PC-9 (cell line): ENCODE measurements around the gene ADORA3. TPM values are rescaled to one million over a fixed set of nuclear protein-coding genes. Genes with fewer than 3 reads are reported as not detected.

ENCODE experiments used
- BruUV-seq: library from RNA; stranded (reverse); fragments of 400-500 nt; replicated peaks from 2 replicates; lab custom pipeline; 2021; lab: Mats Ljungman, UMichigan
- CTCF ChIA-PET: fragments of 300-600 bp; sonication (Branson Sonifier 250); formaldehyde crosslinking; loops from one replicate; lab custom pipeline; 2022; ENCODE audit warnings: antibody characterized with exemption; lab: Charles Lee
- POLR2A ChIA-PET: fragments of 300-600 bp; sonication (Branson Sonifier 250); formaldehyde crosslinking; loops from one replicate; lab custom pipeline; 2022; ENCODE audit warnings: antibody characterized with exemption; ENCODE audit not compliant: unreplicated experiment; lab: Charles Lee
- DNase-seq, 2 experiments: peaks; one replicate each; pipeline versions ENCODE4 v3.0.0 to v3.0.0-alpha.2; 2015 to 2022; ENCODE audit warnings: mixed read lengths in 1 of 2
- H2AFZ ChIP-seq: fragments of 200-600 bp; sonication (generic); 2 replicates; pipeline ENCODE4 v1.8.1; 2017; ENCODE audit warnings: antibody characterized with exemption
- H3F3A ChIP-seq: fragments of 200-600 bp; sonication (generic); 2 replicates; pipeline ENCODE4 v1.8.1; 2017; ENCODE audit warnings: antibody characterized with exemption, mild to moderate bottlenecking, low read depth; ENCODE audit not compliant: insufficient read depth
- H3K27ac ChIP-seq: fragments of 200-600 bp; sonication (generic); 2 replicates; pipeline ENCODE4 v1.6.1; 2016; ENCODE audit warnings: mixed run types
- H3K27me3 ChIP-seq: fragments of 200-600 bp; sonication (generic); 2 replicates; pipeline ENCODE4 v1.6.1; 2016; ENCODE audit warnings: low read depth, mixed run types; ENCODE audit not compliant: insufficient read depth
- H3K36me3 ChIP-seq: fragments of 200-600 bp; sonication (generic); 2 replicates; pipeline ENCODE4 v1.6.1; 2016; ENCODE audit warnings: low read depth, mixed run types
- H3K4me1 ChIP-seq: fragments of 200-600 bp; sonication (generic); replicated peaks from 2 replicates; pipeline ENCODE4 v1.6.1; 2016; ENCODE audit warnings: mixed run types; ENCODE audit not compliant: insufficient read depth
- H3K4me2 ChIP-seq: fragments of 200-600 bp; sonication (generic); 2 replicates; pipeline ENCODE4 v1.6.1; 2017; ENCODE audit warnings: mixed run types
- H3K4me3 ChIP-seq: fragments of 200-600 bp; sonication (generic); 2 replicates; pipeline ENCODE4 v1.6.1; 2016; ENCODE audit warnings: mixed run types
- H3K79me2 ChIP-seq: fragments of 200-600 bp; sonication (generic); 2 replicates; pipeline ENCODE4 v1.6.1; 2017; ENCODE audit warnings: low read depth, mixed run types
- H3K9me2 ChIP-seq: fragments of 200-600 bp; sonication (generic); 2 replicates; pipeline ENCODE4 v1.8.1; 2017; ENCODE audit warnings: mild to moderate bottlenecking; ENCODE audit not compliant: insufficient read depth
- H3K9me3 ChIP-seq: fragments of 200-600 bp; sonication (generic); 2 replicates; pipeline ENCODE4 v1.8.1; 2016; ENCODE audit warnings: low read depth; ENCODE audit not compliant: insufficient read depth
- H4K20me1 ChIP-seq: fragments of 200-600 bp; sonication (generic); 2 replicates; pipeline ENCODE4 v1.8.1; 2017; ENCODE audit not compliant: insufficient read depth
- EZH2 ChIP-seq: fragments of 200-600 bp; sonication (generic); IDR thresholded peaks from 2 replicates; pipeline ENCODE4 v1.8.0; 2017; ENCODE audit warnings: antibody characterized with exemption, low read depth
- intact Hi-C: fragments of 100-400 bp; cut with micrococcal nuclease; formaldehyde crosslinking; loops from one replicate; pipeline ENCODE4 v1.10.0; 2022; ENCODE audit not compliant: unreplicated experiment
- total RNA-seq: library from RNA; stranded (reverse); gene quantifications from 2 replicates; pipeline ENCODE4 v1.2.3, GENCODE V29; 2021
- TF ChIP-seq, protein P1 (sequence below): fragments of 200-600 bp; sonication (generic); conservative IDR thresholded peaks from 2 replicates; pipeline ENCODE4 v1.6.1; 2017; ENCODE audit warnings: mixed run types, antibody characterized with exemption, mild to moderate bottlenecking, moderate library complexity

Gene ADORA3
- total RNA-seq, 1 experiment from 2014 or later: not detected

DNA sequence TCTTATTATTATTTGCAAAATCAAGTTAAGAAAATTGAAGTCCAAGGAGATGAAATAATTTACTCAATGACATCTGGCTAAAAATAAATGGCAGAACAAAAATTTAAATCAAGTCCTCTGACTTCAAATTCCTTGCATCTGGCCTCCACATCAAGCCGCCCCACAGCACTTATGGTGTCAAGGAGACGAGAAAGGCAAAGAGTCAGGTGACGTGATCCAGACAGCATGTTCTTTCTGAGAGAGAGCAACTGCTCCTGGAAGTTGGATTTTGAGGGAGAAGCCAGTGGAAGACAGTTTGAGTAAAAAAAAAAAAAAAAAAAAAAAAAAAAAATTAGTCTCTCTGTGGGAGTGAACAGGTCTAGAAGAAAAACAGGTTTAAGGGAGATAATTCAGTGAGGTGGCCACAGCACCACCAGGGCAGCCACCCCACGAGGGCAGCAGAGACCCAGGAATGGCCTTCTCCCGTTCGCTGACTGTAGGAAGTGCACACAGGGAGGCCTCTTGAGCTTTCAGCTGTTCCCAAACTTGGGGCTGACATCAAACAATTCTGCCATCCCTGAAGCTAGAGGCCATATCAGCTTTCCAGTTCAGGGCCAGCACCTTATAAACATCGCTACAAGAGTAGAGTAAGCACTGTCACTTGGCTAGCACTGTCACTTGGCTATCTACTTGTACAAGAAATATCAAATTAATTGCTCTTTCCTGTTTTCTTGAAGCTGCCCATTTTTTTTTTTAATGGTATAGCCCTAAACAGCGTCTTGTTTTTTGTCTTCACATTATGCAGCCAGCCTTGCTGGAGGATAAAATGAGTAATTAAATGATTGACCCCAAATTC, 21.8 kb downstream of the ADORA3 start:
- Histone ChIP-seq H3K9me2 (no peaks in the 10 kb centered on the region), H3K4me2 (no peak overlapping the region), H3F3A (no peaks in the 10 kb centered on the region), H3K4me3 (no peak overlapping the region), H3K36me3 (no peaks in the 10 kb centered on the region), H3K27me3 (no peaks in the 10 kb centered on the region), H3K27ac (no peak overlapping the region), H2AFZ (no peak overlapping the region), H4K20me1 (no peaks in the 10 kb centered on the region), H3K9me3 (no peaks in the 10 kb centered on the region), H3K4me1 (peaks cover 7% of the 10 kb centered on the region; the same call in 1 of the 2 replicates), H3K79me2 (no peaks in the 10 kb centered on the region)
- CTCF ChIA-PET: interaction anchor here (0.5 to 1.6 kb wide), 11 partner anchors 26 to 1030 kb away, joined by 3 to 13 read pairs (median 6); no protein-coding TSS in a partner anchor
- DNase-seq: peak; percentile 80 to 81
- POLR2A ChIA-PET: no interaction called here
- no peak for TF ChIP-seq EZH2
- TF ChIP-seq, protein P1, sequence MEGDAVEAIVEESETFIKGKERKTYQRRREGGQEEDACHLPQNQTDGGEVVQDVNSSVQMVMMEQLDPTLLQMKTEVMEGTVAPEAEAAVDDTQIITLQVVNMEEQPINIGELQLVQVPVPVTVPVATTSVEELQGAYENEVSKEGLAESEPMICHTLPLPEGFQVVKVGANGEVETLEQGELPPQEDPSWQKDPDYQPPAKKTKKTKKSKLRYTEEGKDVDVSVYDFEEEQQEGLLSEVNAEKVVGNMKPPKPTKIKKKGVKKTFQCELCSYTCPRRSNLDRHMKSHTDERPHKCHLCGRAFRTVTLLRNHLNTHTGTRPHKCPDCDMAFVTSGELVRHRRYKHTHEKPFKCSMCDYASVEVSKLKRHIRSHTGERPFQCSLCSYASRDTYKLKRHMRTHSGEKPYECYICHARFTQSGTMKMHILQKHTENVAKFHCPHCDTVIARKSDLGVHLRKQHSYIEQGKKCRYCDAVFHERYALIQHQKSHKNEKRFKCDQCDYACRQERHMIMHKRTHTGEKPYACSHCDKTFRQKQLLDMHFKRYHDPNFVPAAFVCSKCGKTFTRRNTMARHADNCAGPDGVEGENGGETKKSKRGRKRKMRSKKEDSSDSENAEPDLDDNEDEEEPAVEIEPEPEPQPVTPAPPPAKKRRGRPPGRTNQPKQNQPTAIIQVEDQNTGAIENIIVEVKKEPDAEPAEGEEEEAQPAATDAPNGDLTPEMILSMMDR: peak; percentile 86
- BruUV-seq: no TSS peak
- intact Hi-C loops: loop anchor here (1.0 to 10.0 kb wide), 5 partner anchors 175 to 883 kb away; partner anchors contain the start of gene DDX20

DNA sequence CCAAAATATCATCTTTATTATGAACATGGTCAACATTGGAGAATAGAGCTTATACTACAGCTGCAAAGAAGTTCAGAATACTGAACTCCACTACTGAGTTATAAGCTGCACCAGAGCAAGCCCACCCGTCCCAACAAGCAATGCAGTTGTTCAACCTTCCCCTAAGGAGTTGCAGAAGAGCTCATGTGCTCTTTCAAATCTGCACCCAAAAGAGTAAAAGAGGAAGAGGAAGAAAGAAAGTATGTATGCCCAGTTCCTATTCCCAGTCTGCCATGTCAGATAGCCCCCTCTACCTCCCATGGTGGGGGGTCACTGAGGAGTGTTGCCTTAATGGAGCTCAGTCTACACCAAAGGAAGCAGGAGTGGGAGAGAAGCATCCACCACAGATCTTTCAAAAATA, 22.8 kb downstream of the ADORA3 start:
- no peaks in the 10 kb centered on the region for H3K4me1 ChIP-seq
- no peaks in the 10 kb centered on the region for H3K27me3 ChIP-seq
- intact Hi-C loops: loop anchor here (1.0 to 10.0 kb wide), 5 partner anchors 176 to 884 kb away; partner anchors contain the start of gene DDX20
- H4K20me1 ChIP-seq: no peaks in the 10 kb centered on the region
- no peak overlapping the region for H2AFZ ChIP-seq
- no peaks in the 10 kb centered on the region for H3K9me2 ChIP-seq
- no peak overlapping the region for H3K4me2 ChIP-seq
- TF ChIP-seq, protein P1: no peak
- no peak for TF ChIP-seq EZH2
- H3K4me3 ChIP-seq: no peak overlapping the region
- DNase-seq: no peak
- H3F3A ChIP-seq: no peaks in the 10 kb centered on the region
- ChIA-PET POLR2A (no interaction called here), CTCF (no interaction called here)
- no peaks in the 10 kb centered on the region for H3K79me2 ChIP-seq
- BruUV-seq: no TSS peak
- no peaks in the 10 kb centered on the region for H3K36me3 ChIP-seq
- H3K9me3 ChIP-seq: no peaks in the 10 kb centered on the region
- no peak overlapping the region for H3K27ac ChIP-seq

DNA sequence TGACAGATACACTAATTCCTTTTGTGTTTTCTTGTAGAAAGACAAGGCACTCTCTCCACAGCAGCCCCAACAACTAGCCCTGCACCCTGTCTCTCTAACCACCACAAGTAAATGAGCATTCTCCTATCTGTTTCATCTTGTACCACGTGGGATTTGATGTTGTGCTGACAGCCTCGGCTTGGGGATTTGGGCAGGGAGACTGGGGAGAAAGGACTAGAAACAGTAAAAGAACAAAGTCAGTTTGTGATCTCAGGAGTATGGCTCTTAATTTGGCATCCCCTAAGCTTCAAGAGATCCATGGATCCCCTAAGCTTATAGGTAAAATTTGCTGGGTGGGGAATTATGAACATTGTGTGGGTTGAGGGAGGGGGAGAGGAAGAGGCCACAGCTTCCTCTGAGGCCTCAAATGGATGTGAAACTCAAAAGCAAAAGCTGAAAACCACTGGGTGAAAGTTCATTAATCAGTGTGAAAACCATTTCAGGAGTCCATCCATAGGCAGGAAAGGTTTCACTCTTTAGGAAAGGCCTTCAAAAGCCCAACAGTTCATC, 26.6 kb downstream of the ADORA3 start:
- Histone ChIP-seq H3F3A (no peaks in the 10 kb centered on the region), H3K4me1 (no peaks in the 10 kb centered on the region), H2AFZ (no peak overlapping the region), H3K9me3 (no peaks in the 10 kb centered on the region), H3K27me3 (no peaks in the 10 kb centered on the region), H3K27ac (no peak overlapping the region), H3K79me2 (no peaks in the 10 kb centered on the region), H3K36me3 (no peaks in the 10 kb centered on the region), H3K4me2 (no peak overlapping the region), H3K9me2 (no peaks in the 10 kb centered on the region), H4K20me1 (no peaks in the 10 kb centered on the region), H3K4me3 (no peak overlapping the region)
- no peak for DNase-seq
- POLR2A ChIA-PET: interaction anchor here (0.6 kb wide), 1 partner anchor 1564 kb away, joined by 5 read pairs; no protein-coding TSS in a partner anchor
- BruUV-seq: no TSS peak
- no peak for TF ChIP-seq EZH2
- TF ChIP-seq, protein P1: no peak
- CTCF ChIA-PET: no interaction called here
- intact Hi-C loops: no loop called here
